ENCODE data around the gene ADCY5.

DNA sequence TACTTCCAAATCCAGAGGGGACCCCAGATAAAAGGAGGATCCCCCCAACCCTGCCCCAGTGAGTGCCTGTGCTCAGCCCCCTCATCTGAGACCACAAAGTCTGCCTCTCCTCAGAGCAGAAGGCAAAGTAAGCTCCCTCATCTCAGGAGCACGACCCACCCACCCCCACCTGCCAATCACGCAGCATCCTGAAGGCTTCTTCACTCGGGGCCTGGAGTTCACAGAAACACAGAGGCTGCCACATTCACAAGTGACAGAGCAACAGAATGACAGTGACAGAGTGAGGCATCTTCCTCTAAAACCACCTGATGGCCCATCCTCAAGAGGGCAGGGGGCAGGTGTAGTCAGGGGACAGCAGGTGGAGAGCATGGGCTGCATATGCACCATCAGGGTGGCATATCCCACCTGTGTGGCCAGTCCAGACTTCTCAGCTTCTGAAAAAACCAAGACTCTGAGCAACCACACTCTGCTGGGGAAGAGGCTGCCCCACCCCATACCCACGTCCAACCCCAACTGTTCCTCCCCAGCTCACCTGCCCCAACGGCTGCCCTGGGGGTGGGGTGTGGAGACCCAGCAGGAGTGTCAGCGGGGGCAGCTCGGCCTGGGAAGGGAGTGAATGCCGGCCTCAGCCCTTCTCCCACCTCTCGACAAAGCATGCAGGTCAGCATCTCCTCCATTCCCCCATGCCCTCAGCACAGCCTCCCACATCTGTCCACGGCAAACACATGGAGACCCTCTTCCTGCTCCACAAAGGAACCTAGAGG is 19.3 kb downstream of the ADCY5 start:
- TF ChIP-seq, protein P1, sequence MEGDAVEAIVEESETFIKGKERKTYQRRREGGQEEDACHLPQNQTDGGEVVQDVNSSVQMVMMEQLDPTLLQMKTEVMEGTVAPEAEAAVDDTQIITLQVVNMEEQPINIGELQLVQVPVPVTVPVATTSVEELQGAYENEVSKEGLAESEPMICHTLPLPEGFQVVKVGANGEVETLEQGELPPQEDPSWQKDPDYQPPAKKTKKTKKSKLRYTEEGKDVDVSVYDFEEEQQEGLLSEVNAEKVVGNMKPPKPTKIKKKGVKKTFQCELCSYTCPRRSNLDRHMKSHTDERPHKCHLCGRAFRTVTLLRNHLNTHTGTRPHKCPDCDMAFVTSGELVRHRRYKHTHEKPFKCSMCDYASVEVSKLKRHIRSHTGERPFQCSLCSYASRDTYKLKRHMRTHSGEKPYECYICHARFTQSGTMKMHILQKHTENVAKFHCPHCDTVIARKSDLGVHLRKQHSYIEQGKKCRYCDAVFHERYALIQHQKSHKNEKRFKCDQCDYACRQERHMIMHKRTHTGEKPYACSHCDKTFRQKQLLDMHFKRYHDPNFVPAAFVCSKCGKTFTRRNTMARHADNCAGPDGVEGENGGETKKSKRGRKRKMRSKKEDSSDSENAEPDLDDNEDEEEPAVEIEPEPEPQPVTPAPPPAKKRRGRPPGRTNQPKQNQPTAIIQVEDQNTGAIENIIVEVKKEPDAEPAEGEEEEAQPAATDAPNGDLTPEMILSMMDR (IDR thresholded peaks at IDR 0.05): no peak
- TF ChIP-seq, protein P2, sequence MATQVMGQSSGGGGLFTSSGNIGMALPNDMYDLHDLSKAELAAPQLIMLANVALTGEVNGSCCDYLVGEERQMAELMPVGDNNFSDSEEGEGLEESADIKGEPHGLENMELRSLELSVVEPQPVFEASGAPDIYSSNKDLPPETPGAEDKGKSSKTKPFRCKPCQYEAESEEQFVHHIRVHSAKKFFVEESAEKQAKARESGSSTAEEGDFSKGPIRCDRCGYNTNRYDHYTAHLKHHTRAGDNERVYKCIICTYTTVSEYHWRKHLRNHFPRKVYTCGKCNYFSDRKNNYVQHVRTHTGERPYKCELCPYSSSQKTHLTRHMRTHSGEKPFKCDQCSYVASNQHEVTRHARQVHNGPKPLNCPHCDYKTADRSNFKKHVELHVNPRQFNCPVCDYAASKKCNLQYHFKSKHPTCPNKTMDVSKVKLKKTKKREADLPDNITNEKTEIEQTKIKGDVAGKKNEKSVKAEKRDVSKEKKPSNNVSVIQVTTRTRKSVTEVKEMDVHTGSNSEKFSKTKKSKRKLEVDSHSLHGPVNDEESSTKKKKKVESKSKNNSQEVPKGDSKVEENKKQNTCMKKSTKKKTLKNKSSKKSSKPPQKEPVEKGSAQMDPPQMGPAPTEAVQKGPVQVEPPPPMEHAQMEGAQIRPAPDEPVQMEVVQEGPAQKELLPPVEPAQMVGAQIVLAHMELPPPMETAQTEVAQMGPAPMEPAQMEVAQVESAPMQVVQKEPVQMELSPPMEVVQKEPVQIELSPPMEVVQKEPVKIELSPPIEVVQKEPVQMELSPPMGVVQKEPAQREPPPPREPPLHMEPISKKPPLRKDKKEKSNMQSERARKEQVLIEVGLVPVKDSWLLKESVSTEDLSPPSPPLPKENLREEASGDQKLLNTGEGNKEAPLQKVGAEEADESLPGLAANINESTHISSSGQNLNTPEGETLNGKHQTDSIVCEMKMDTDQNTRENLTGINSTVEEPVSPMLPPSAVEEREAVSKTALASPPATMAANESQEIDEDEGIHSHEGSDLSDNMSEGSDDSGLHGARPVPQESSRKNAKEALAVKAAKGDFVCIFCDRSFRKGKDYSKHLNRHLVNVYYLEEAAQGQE (IDR thresholded peaks at IDR 0.05; ENCODE audit: insufficient read depth in 1 of 2, low read depth in 2 of 2, low read length in 1 of 2): no peak
- TF ChIP-seq TCF7L2 (IDR thresholded peaks at IDR 0.05; ENCODE audit: low read depth, low read length): no peak

Measured in Panc1 (cell line).